Ovary (tissue), 3 donors: ENCODE data around the gene SMAD9.
"Not testable (repeated sequence)": the region's sequence is repeated elsewhere in the genome, so short reads cannot be mapped to it uniquely, and the experiment has no call there.

Source experiments
- EP300 ChIP-seq: sonication (generic); formaldehyde crosslinking; IDR thresholded peaks from one replicate; pipeline ENCODE4 v1.6.1; 2017; ENCODE audit warnings: antibody characterized with exemption
- POLR2A ChIP-seq: fragments of 450-650 bp; IDR thresholded peaks from one replicate; pipeline ENCODE4 v1.6.1; 2017; ENCODE audit warnings: antibody characterized with exemption, mild to moderate bottlenecking, moderate library complexity
- TF ChIP-seq, protein P1 (sequence below), 3 donors: fragments of 450-650 bp in 2 of 3; fragments of 200-600 bp in 1 of 3; IDR thresholded peaks; one replicate each; pipeline versions ENCODE4 v1.5.1 to v1.8.0; 2016 to 2022; ENCODE audit warnings: antibody characterized with exemption in 3 of 3, mild to moderate bottlenecking in 1 of 3
- donor health status: DM: no; HTN: no; CAD: no.

DNA sequence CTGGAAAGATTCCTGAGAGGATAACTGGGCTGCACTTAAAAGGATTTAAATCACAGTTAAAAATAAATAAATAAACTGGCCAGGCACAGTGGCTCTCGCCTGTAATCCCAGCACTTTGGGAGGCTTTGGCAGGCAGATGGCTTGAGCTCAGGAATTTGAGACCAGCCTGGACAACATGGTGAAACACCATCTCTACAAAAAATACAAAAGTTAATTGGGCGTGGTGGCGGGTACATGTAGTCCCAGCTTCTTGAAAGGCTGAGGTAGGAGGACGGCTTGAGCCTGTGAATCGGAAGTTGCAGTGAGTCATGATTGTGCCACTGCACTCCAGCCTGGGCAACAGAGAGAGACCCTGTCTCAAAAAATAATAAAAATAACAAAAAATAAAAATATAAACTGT is 36.6 kb downstream of the SMAD9 start:
- TF ChIP-seq, protein P1, sequence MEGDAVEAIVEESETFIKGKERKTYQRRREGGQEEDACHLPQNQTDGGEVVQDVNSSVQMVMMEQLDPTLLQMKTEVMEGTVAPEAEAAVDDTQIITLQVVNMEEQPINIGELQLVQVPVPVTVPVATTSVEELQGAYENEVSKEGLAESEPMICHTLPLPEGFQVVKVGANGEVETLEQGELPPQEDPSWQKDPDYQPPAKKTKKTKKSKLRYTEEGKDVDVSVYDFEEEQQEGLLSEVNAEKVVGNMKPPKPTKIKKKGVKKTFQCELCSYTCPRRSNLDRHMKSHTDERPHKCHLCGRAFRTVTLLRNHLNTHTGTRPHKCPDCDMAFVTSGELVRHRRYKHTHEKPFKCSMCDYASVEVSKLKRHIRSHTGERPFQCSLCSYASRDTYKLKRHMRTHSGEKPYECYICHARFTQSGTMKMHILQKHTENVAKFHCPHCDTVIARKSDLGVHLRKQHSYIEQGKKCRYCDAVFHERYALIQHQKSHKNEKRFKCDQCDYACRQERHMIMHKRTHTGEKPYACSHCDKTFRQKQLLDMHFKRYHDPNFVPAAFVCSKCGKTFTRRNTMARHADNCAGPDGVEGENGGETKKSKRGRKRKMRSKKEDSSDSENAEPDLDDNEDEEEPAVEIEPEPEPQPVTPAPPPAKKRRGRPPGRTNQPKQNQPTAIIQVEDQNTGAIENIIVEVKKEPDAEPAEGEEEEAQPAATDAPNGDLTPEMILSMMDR (IDR thresholded peaks at IDR 0.05): not testable (repeated sequence)
- not testable (repeated sequence) for TF ChIP-seq POLR2A, EP300
